Measurements from ENCODE around the gene TXNDC11. TPM values are rescaled to one million over a fixed set of nuclear protein-coding genes. Genes with fewer than 3 reads are reported as not detected.

The TXNDC11 gene
- polyA plus RNA-seq, 1 donor (not counting 4 experiments of a cell fraction or from before 2014, with no cell fraction given), result 35.9 TPM

GRCh38 chr16:11768849-11769248 is 26.2 kb upstream of the TXNDC11 start:
- dilution Hi-C loops (cut with MboI; ENCODE audit: extremely low pct_ligation_motif_present, low sequenced_read_pairs), result no loop called here
- TF ChIP-seq EZH2 (IDR thresholded peaks at IDR 0.05; ENCODE audit: low read length), result no peak
- no peak for TF ChIP-seq CTCF (optimal IDR thresholded peaks at IDR 0.05 in 1 of 3, IDR thresholded peaks at IDR 0.05 in 1 of 3, conservative IDR thresholded peaks at IDR 0.05 in 1 of 3; ENCODE audit: extremely low read depth in 1 of 3, insufficient read depth in 2 of 3, low read length in 3 of 3)
- no peak overlapping the region for H3K9ac ChIP-seq (ENCODE audit: control insufficient read depth, extremely low read depth, insufficient read depth, low read length)
- no peaks in the 10 kb centered on the region for H3K4me1 ChIP-seq (ENCODE audit: control insufficient read depth, extremely low read depth, insufficient read depth, low read length)
- no peak overlapping the region for H3K4me3 ChIP-seq (ENCODE audit: control insufficient read depth in 2 of 3, extremely low read depth in 1 of 3, insufficient read depth in 2 of 3, low read depth in 1 of 3, low read length in 3 of 3)
- H3K9me1 ChIP-seq (ENCODE audit: control insufficient read depth, extremely low read depth, insufficient read depth, low read length), result no peaks in the 10 kb centered on the region
- no peak overlapping the region for H3K4me2 ChIP-seq (ENCODE audit: control insufficient read depth, extremely low read depth, insufficient read depth, low read depth, low read length)
- H3K27me3 ChIP-seq (ENCODE audit: control insufficient read depth, extremely low read depth, insufficient read depth, low read length), result no peaks in the 10 kb centered on the region
- H3K79me2 ChIP-seq (ENCODE audit: control insufficient read depth, insufficient read depth, low read length), result peaks cover 5% of the 10 kb centered on the region
- FAIRE-seq (no peak), DNase-seq (ENCODE audit: low read depth, low spot score) (no peak)
- no peak overlapping the region for H2AFZ ChIP-seq (ENCODE audit: control insufficient read depth, low read length)
- H3K27ac ChIP-seq (ENCODE audit: control insufficient read depth, insufficient read depth, low read length), result no peak overlapping the region
- no peaks in the 10 kb centered on the region for H3K9me3 ChIP-seq (ENCODE audit: control insufficient read depth, low read depth, low read length)
- no peaks in the 10 kb centered on the region for H4K20me1 ChIP-seq (ENCODE audit: control insufficient read depth, extremely low read depth, insufficient read depth, low read length)
- H3K36me3 ChIP-seq (ENCODE audit: control insufficient read depth in 2 of 2, extremely low read depth in 1 of 2, insufficient read depth in 2 of 2, low read length in 2 of 2), result peaks cover 22 to 37% of the 10 kb centered on the region in 2 experiments

DNA sequence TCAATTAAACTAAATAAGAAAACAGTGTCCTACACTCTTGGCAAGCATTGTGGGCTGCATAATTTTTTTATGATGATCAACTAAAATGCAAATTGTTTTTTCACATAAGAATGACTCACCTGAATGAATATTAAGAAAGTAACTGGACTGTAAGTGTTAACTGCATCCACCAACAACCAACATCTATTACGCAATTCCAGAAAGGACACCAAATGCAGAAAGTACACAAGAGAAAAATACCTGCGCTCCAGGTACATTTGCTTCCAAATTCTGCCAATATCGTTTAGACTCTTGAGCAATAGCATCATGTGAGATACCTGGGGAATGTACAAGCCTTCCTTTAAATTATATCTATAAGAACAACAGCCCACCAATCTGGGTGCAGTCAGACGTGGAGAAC is 19.8 kb upstream of the TXNDC11 start:
- no peak for TF ChIP-seq CTCF (optimal IDR thresholded peaks at IDR 0.05 in 1 of 3, IDR thresholded peaks at IDR 0.05 in 1 of 3, conservative IDR thresholded peaks at IDR 0.05 in 1 of 3; ENCODE audit: extremely low read depth in 1 of 3, insufficient read depth in 2 of 3, low read length in 3 of 3)
- no peak for TF ChIP-seq EZH2 (IDR thresholded peaks at IDR 0.05; ENCODE audit: low read length)
- Histone ChIP-seq H3K4me2 (ENCODE audit: control insufficient read depth, extremely low read depth, insufficient read depth, low read depth, low read length) (no peak overlapping the region), H3K9me1 (ENCODE audit: control insufficient read depth, extremely low read depth, insufficient read depth, low read length) (no peaks in the 10 kb centered on the region), H3K27ac (ENCODE audit: control insufficient read depth, insufficient read depth, low read length) (no peak overlapping the region), H3K36me3 (ENCODE audit: control insufficient read depth in 2 of 2, extremely low read depth in 1 of 2, insufficient read depth in 2 of 2, low read length in 2 of 2) (peaks cover 20 to 49% of the 10 kb centered on the region in 2 experiments), H3K79me2 (ENCODE audit: control insufficient read depth, insufficient read depth, low read length) (no peaks in the 10 kb centered on the region), H3K9ac (ENCODE audit: control insufficient read depth, extremely low read depth, insufficient read depth, low read length) (no peak overlapping the region), H3K4me1 (ENCODE audit: control insufficient read depth, extremely low read depth, insufficient read depth, low read length) (no peaks in the 10 kb centered on the region), H3K4me3 (ENCODE audit: control insufficient read depth in 2 of 3, extremely low read depth in 1 of 3, insufficient read depth in 2 of 3, low read depth in 1 of 3, low read length in 3 of 3) (no peak overlapping the region), H4K20me1 (ENCODE audit: control insufficient read depth, extremely low read depth, insufficient read depth, low read length) (no peaks in the 10 kb centered on the region), H3K9me3 (ENCODE audit: control insufficient read depth, low read depth, low read length) (no peaks in the 10 kb centered on the region), H2AFZ (ENCODE audit: control insufficient read depth, low read length) (no peak overlapping the region), H3K27me3 (ENCODE audit: control insufficient read depth, extremely low read depth, insufficient read depth, low read length) (no peaks in the 10 kb centered on the region)
- FAIRE-seq (no peak), DNase-seq (ENCODE audit: low read depth, low spot score) (no peak)
- dilution Hi-C loops (cut with MboI; ENCODE audit: extremely low pct_ligation_motif_present, low sequenced_read_pairs), result no loop called here
